SK-N-SH (cell line): ENCODE results near the gene GPR132. TPM values are rescaled to one million over a fixed set of nuclear protein-coding genes. Genes with fewer than 3 reads are reported as not detected.
A peak's percentile ranks its signal among the peaks of the same experiment; 100 is the strongest.

Experiments
- CTCF ChIA-PET: fragments of 300-600, 350-600 bp; formaldehyde crosslinking; extraction: SDS; loops from one replicate; lab custom pipeline; 2021; lab: Yijun Ruan, JAX
- POLR2A ChIA-PET: fragments of 350-600 bp; sonication (Branson Sonifier 250); formaldehyde crosslinking; extraction: SDS; loops from one replicate; lab custom pipeline; 2020; ENCODE audit warnings: antibody characterized with exemption, inconsistent platforms; lab: Yijun Ruan, JAX
- DNase-seq: peaks from one replicate; pipeline ENCODE4 v3.0.0; 2012
- H2AFZ ChIP-seq: fragments of 200-600 bp; sonication (generic); 2 replicates; pipeline ENCODE4 v1.8.1; 2016; ENCODE audit warnings: antibody characterized with exemption, mild to moderate bottlenecking, low read depth
- H3F3A ChIP-seq: fragments of 200-600 bp; sonication (generic); replicated peaks from 2 replicates; pipeline ENCODE3; 2016; ENCODE audit warnings: antibody characterized with exemption, mild to moderate bottlenecking; ENCODE audit not compliant: insufficient read depth
- H3K27ac ChIP-seq, 2 experiments: fragments of 200-500 bp in 1 of 2; fragments of 200-600 bp in 1 of 2; sonication (Bioruptor generic) in 1 of 2; sonication (generic), shearing (Covaris generic) in 1 of 2; 2 replicates each; pipeline versions ENCODE4 v1.5.1 to v1.6.1; 2014 to 2016; ENCODE audit warnings: low read depth in 2 of 2, inconsistent platforms in 1 of 2, low read length in 1 of 2, mild to moderate bottlenecking in 1 of 2, mixed read lengths in 1 of 2
- H3K27me3 ChIP-seq: fragments of 200-600 bp; sonication (generic), shearing (Covaris generic); 2 replicates; pipeline ENCODE4 v1.6.1; 2016; ENCODE audit warnings: mixed run types; ENCODE audit not compliant: insufficient read depth
- H3K36me3 ChIP-seq, 2 experiments: fragments of 200-500 bp in 1 of 2; fragments of 200-600 bp in 1 of 2; sonication (Bioruptor generic) in 1 of 2; sonication (generic) in 1 of 2; replicated peaks in 1 of 2; 2 replicates each; pipeline versions ENCODE3 to v1.5.1; 2014 to 2016; ENCODE audit warnings: low read length in 1 of 2, mild to moderate bottlenecking in 1 of 2; ENCODE audit not compliant: insufficient read depth in 2 of 2, control insufficient read depth in 1 of 2
- H3K4me1 ChIP-seq, 2 experiments: fragments of 200-500 bp in 1 of 2; fragments of 200-600 bp in 1 of 2; sonication (Bioruptor generic) in 1 of 2; sonication (generic), shearing (Covaris generic) in 1 of 2; 2 replicates each; pipeline versions ENCODE4 v1.5.1 to v1.6.1; 2014 to 2016; ENCODE audit warnings: low read depth in 1 of 2, low read length in 1 of 2, mixed run types in 1 of 2; ENCODE audit not compliant: insufficient read depth in 2 of 2, control insufficient read depth in 1 of 2
- H3K4me2 ChIP-seq: fragments of 200-600 bp; sonication (generic), shearing (Covaris generic); 2 replicates; pipeline ENCODE4 v1.6.1; 2017; ENCODE audit warnings: mixed run types
- H3K4me3 ChIP-seq, 2 experiments: fragments of 200-500 bp in 1 of 2; fragments of 200-600 bp in 1 of 2; sonication (Bioruptor generic) in 1 of 2; sonication (generic), shearing (Covaris generic) in 1 of 2; 2 replicates each; pipeline versions ENCODE4 v1.5.1 to v1.8.1; 2014 to 2016; ENCODE audit warnings: low read depth in 2 of 2, inconsistent platforms in 1 of 2, low read length in 1 of 2, mild to moderate bottlenecking in 1 of 2, mixed read lengths in 1 of 2, moderate library complexity in 1 of 2
- H3K79me2 ChIP-seq: fragments of 200-600 bp; sonication (generic); 2 replicates; pipeline ENCODE4 v1.8.1; 2017; ENCODE audit warnings: mild to moderate bottlenecking; ENCODE audit not compliant: insufficient read depth
- H3K9ac ChIP-seq: fragments of 200-600 bp; sonication (generic); 2 replicates; pipeline ENCODE4 v1.6.1; 2017; ENCODE audit warnings: mixed run types
- H3K9me2 ChIP-seq: fragments of 200-600 bp; sonication (generic); 2 replicates; pipeline ENCODE4 v1.6.1; 2017; ENCODE audit warnings: mixed run types
- H3K9me3 ChIP-seq: fragments of 200-600 bp; sonication (generic); 2 replicates; pipeline ENCODE4 v1.6.1; 2017; ENCODE audit warnings: mixed run types, mild to moderate bottlenecking, moderate library complexity
- H4K20me1 ChIP-seq: fragments of 200-600 bp; sonication (generic); 2 replicates; pipeline ENCODE4 v1.6.1; 2017; ENCODE audit warnings: mild to moderate bottlenecking, mixed run types; ENCODE audit not compliant: insufficient read depth
- ELF1 ChIP-seq: IDR thresholded peaks from 2 replicates; pipeline ENCODE4 v1.4.0; 2012
- EP300 ChIP-seq, 2 experiments: IDR thresholded peaks; 2 replicates each; pipeline versions ENCODE4 v1.4.0 to v1.6.1; 2012; ENCODE audit warnings: borderline replicate concordance in 1 of 2, low read depth in 1 of 2, low read length in 1 of 2
- FOSL2 ChIP-seq: IDR thresholded peaks from 2 replicates; pipeline ENCODE4 v1.4.0; 2012; ENCODE audit warnings: low read depth, mild to moderate bottlenecking, moderate library complexity, borderline replicate concordance
- FOXJ3 ChIP-seq: sonication (generic); formaldehyde crosslinking; IDR thresholded peaks from 2 replicates; pipeline ENCODE4 v1.5.1; 2020; ENCODE audit warnings: mild to moderate bottlenecking, missing genetic modification reagents
- GABPA ChIP-seq: IDR thresholded peaks from 2 replicates; pipeline ENCODE4 v1.4.0; 2012; ENCODE audit warnings: low read depth, mild to moderate bottlenecking
- GATA2 ChIP-seq: sonication (generic); formaldehyde crosslinking; IDR thresholded peaks from 2 replicates; pipeline ENCODE4 v1.5.0; 2020; ENCODE audit warnings: mild to moderate bottlenecking, missing genetic modification reagents
- JUND ChIP-seq: IDR thresholded peaks from 2 replicates; pipeline ENCODE4 v1.4.0; 2012
- MXI1 ChIP-seq: IDR thresholded peaks from 2 replicates; pipeline ENCODE4 v1.6.1; 2012; ENCODE audit warnings: mild to moderate bottlenecking, low read depth, low read length, improper control_type of control experiment
- RFX5 ChIP-seq: IDR thresholded peaks from 2 replicates; pipeline ENCODE4 v1.6.1; 2012; ENCODE audit warnings: mild to moderate bottlenecking, improper control_type of control experiment, low read length
- SMC3 ChIP-seq: IDR thresholded peaks from 2 replicates; pipeline ENCODE4 v1.6.1; 2012; ENCODE audit warnings: low read depth, low read length, improper control_type of control experiment
- TEAD4 ChIP-seq: IDR thresholded peaks from 2 replicates; pipeline ENCODE4 v1.4.0; 2012; ENCODE audit warnings: mild to moderate bottlenecking, borderline replicate concordance; ENCODE audit not compliant: insufficient read depth
- YY1 ChIP-seq: IDR thresholded peaks from 2 replicates; pipeline ENCODE4 v1.4.0; 2012; ENCODE audit warnings: low read depth, mild to moderate bottlenecking
- WGBS: methylation state at CpG from one replicate; pipeline ENCODE4 v1.1.6; 2017; ENCODE audit warnings: low lambda C conversion rate; 5-methylcytosine and 5-hydroxymethylcytosine counted together
- polyA plus RNA-seq, 3 experiments: library from polyadenylated mRNA; depleted of rRNA; stranded (reverse); fragments of >200 nt; gene quantifications; 2 replicates each; pipeline ENCODE4 v1.2.3, GENCODE V29; 2012
- TF ChIP-seq, protein P1 (sequence below): IDR thresholded peaks from 2 replicates; pipeline ENCODE4 v1.4.0; 2012; ENCODE audit warnings: low read depth
- TF ChIP-seq, protein P2 (sequence below): IDR thresholded peaks from 2 replicates; pipeline ENCODE4 v1.4.0; 2012; ENCODE audit warnings: low read depth, borderline replicate concordance
- TF ChIP-seq, protein P3 (sequence below): fragments of 200-600 bp; sonication (generic); IDR thresholded peaks from 2 replicates; pipeline ENCODE4 v1.6.1; 2017; ENCODE audit warnings: antibody characterized with exemption, mild to moderate bottlenecking, moderate library complexity
- TF ChIP-seq, protein P4 (sequence below): fragments of 150-350 bp; IDR thresholded peaks from 2 replicates; pipeline ENCODE4 v1.6.1; 2017; ENCODE audit warnings: antibody characterized with exemption, low read length, low read depth, borderline replicate concordance
- TF ChIP-seq, protein P5 (sequence below): fragments of 150-350 bp; IDR thresholded peaks from 2 replicates; pipeline ENCODE4 v1.6.1; 2016; ENCODE audit warnings: mild to moderate bottlenecking, low read depth, low read length

The GPR132 gene
- polyA plus RNA-seq, 1 of the 3 experiments (the other 2 are of a cell fraction), result not detected

DNA sequence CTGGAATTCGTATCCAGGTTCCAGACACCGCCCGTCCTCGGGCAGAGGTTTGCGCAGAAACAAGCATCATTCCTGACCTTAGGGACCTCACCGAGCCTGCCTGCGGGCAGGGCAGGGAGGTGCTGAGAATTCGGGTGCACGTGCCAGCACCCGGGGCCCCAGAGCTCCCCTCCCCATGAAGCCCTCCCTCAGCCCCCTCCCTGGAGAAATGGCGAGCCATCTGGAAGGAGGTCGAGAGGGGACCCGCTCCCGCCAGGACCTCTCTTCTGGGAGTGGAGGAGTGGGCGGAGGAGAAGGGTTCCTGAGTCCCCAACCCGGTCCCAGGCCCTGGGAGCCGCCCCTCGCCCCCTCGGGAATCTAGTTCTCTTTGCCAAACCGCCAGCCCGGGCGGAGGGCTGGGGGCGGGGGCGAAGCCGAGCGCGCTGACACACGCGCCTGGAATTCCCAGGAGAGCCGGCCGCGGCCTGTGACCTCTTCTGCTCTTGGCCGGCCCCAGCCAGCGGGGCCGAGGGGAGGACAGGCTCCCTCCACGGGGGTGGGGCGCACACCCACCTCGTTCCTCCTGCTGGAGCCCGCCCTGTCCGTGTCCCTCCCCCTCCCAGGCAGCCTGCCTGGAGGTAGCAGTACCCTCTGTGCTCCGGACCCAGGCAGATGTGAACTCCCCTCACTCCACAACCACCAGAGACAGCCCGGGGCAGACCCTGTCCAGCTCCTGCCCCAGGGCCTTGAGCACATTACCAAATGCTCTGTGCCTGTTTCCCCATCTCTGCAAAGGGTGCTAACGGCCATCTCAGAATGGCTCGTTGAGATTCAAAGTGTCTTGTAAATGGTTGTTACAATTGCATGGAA, 23.0 kb upstream of the GPR132 start:
- no peak overlapping the region for H2AFZ ChIP-seq
- H3K9me3 ChIP-seq, result no peaks in the 10 kb centered on the region
- DNase-seq, result peak; percentile 42

DNA sequence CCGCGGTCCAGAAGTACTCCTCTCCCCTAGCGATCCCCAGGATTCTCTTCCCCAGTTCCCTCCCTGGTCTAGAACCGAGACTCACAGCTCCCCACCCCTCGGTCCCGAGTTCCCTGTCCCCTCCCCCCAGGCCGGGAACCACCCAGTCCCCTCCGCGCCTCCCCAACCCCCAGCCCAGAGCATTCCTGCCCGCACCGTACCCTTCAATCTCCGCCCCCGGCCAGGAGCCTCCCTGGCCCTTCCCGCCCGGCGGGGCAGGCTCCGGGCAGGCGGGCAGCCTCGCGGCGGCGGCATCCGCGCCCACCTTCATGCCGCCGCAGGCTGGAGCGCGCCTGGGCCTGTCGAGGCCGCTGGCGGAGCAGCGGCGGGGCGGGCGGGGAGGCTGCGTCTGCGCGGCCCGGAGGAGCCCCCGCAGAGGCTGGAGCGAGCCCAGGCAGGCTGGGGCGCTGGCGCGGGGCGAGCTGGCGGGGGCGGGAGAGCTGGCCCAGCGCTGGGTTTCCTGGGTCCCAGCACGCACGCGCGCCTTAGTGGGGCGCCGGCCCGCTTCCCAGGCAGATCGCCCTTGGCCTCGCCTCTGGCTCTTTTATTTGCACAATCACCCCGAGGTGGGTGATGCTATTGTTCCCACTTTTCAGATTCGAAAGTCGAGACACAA, 22.2 kb upstream of the GPR132 start:
- H3K36me3 ChIP-seq, result no peaks in the 10 kb centered on the region
- POLR2A ChIA-PET, result no interaction called here
- no peaks in the 10 kb centered on the region for H3K9me3 ChIP-seq
- peaks cover 19% of the 10 kb centered on the region for H3F3A ChIP-seq
- H4K20me1 ChIP-seq, result peaks cover 5% of the 10 kb centered on the region; the same call in 1 of the 2 replicates
- H3K9me2 ChIP-seq, result no peaks in the 10 kb centered on the region
- peak overlapping the region; percentile 37 to 38; a peak in 2 of 4 replicates for H3K4me3 ChIP-seq
- peak overlapping the region; percentile 68; the same call in 1 of the 2 replicates for H3K4me2 ChIP-seq
- peak; percentile 74 for DNase-seq
- no peak overlapping the region for H3K27ac ChIP-seq
- no peak overlapping the region for H2AFZ ChIP-seq
- H3K27me3 ChIP-seq, result no peaks in the 10 kb centered on the region
- peaks cover 6 to 35% of the 10 kb centered on the region in 2 experiments; a peak in 2 of 4 replicates for H3K4me1 ChIP-seq
- no peak overlapping the region; the same call in 1 of the 2 replicates for H3K9ac ChIP-seq
- 13% methylated on average over 16 of the region's 60 CpGs for WGBS
- H3K79me2 ChIP-seq, result no peaks in the 10 kb centered on the region
- CTCF ChIA-PET, result interaction anchor here (0.6 to 3.4 kb wide), 25 partner anchors 14 to 209 kb away, joined by 3 to 36 read pairs (median 3); partner anchors contain the start of gene GPR132
- TF ChIP-seq GATA2 (CRISPR knock-in tag), result no peak
- TF ChIP-seq FOSL2, result no peak
- TF ChIP-seq FOXJ3 (CRISPR knock-in tag), result no peak
- no peak for TF ChIP-seq MXI1
- TF ChIP-seq, protein P1, sequence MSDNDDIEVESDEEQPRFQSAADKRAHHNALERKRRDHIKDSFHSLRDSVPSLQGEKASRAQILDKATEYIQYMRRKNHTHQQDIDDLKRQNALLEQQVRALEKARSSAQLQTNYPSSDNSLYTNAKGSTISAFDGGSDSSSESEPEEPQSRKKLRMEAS, result no peak
- TF ChIP-seq, protein P2, sequence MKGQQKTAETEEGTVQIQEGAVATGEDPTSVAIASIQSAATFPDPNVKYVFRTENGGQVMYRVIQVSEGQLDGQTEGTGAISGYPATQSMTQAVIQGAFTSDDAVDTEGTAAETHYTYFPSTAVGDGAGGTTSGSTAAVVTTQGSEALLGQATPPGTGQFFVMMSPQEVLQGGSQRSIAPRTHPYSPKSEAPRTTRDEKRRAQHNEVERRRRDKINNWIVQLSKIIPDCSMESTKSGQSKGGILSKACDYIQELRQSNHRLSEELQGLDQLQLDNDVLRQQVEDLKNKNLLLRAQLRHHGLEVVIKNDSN, result no peak
- TF ChIP-seq, protein P3, sequence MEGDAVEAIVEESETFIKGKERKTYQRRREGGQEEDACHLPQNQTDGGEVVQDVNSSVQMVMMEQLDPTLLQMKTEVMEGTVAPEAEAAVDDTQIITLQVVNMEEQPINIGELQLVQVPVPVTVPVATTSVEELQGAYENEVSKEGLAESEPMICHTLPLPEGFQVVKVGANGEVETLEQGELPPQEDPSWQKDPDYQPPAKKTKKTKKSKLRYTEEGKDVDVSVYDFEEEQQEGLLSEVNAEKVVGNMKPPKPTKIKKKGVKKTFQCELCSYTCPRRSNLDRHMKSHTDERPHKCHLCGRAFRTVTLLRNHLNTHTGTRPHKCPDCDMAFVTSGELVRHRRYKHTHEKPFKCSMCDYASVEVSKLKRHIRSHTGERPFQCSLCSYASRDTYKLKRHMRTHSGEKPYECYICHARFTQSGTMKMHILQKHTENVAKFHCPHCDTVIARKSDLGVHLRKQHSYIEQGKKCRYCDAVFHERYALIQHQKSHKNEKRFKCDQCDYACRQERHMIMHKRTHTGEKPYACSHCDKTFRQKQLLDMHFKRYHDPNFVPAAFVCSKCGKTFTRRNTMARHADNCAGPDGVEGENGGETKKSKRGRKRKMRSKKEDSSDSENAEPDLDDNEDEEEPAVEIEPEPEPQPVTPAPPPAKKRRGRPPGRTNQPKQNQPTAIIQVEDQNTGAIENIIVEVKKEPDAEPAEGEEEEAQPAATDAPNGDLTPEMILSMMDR, result no peak
- no peak for TF ChIP-seq TEAD4
- TF ChIP-seq, protein P4, sequence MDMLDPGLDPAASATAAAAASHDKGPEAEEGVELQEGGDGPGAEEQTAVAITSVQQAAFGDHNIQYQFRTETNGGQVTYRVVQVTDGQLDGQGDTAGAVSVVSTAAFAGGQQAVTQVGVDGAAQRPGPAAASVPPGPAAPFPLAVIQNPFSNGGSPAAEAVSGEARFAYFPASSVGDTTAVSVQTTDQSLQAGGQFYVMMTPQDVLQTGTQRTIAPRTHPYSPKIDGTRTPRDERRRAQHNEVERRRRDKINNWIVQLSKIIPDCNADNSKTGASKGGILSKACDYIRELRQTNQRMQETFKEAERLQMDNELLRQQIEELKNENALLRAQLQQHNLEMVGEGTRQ, result no peak
- no peak for TF ChIP-seq JUND
- no peak for TF ChIP-seq YY1
- TF ChIP-seq RFX5, result no peak
- no peak for TF ChIP-seq SMC3
- TF ChIP-seq, protein P5, sequence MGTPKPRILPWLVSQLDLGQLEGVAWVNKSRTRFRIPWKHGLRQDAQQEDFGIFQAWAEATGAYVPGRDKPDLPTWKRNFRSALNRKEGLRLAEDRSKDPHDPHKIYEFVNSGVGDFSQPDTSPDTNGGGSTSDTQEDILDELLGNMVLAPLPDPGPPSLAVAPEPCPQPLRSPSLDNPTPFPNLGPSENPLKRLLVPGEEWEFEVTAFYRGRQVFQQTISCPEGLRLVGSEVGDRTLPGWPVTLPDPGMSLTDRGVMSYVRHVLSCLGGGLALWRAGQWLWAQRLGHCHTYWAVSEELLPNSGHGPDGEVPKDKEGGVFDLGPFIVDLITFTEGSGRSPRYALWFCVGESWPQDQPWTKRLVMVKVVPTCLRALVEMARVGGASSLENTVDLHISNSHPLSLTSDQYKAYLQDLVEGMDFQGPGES, result no peak
- TF ChIP-seq EP300 (IDR thresholded peaks at IDR 0.05; ENCODE audit: borderline replicate concordance in 1 of 2, low read depth in 1 of 2, low read length in 1 of 2), result no peak
- no peak for TF ChIP-seq GABPA

More for the DNA sequence above, 23.0 kb upstream of the GPR132 start:
- no peaks in the 10 kb centered on the region for H3K9me2 ChIP-seq
- no peaks in the 10 kb centered on the region for H3K27me3 ChIP-seq
- H3F3A ChIP-seq, result peaks cover 23% of the 10 kb centered on the region
- ChIA-PET CTCF (interaction anchor here (1.0 to 3.4 kb wide), 3 partner anchors 15 to 194 kb away, joined by 3 to 36 read pairs (median 3); no protein-coding TSS in a partner anchor), POLR2A (no interaction called here)
- H3K79me2 ChIP-seq, result no peaks in the 10 kb centered on the region
- H3K4me3 ChIP-seq, result no peak overlapping the region; a peak in 1 of 4 replicates
- TF ChIP-seq, protein P4, result no peak
- TF ChIP-seq ELF1, result no peak
- TF ChIP-seq SMC3, result no peak
- TF ChIP-seq TEAD4, result 0 out of 2 replicates have a peak, but pooled peaks have one; percentile 21
- peaks cover 12 to 40% of the 10 kb centered on the region in 2 experiments; a peak in 3 of 4 replicates for H3K4me1 ChIP-seq
- WGBS, result 56% methylated on average over 30 of the region's 44 CpGs
- H3K4me2 ChIP-seq, result peak overlapping the region; percentile 19; the same call in 1 of the 2 replicates
- no peak overlapping the region for H3K27ac ChIP-seq
- no peak overlapping the region for H3K9ac ChIP-seq
- H3K36me3 ChIP-seq, result no peaks in the 10 kb centered on the region
- H4K20me1 ChIP-seq, result peaks cover 5% of the 10 kb centered on the region; the same call in 1 of the 2 replicates
